Amygdala (tissue), 56 donors: ENCODE data around the gene ZNF319.
A peak's percentile ranks its signal among the peaks of the same experiment; 100 is the strongest.

Source experiments
- DNase-seq, 56 donors: peaks; one replicate each; lab custom pipeline; 2025; lab: John Stamatoyannopoulos, UW

The ZNF319 gene

GRCh38 chr16:57959121-57959520 lies 41.4 kb downstream of the ZNF319 start:
- no peak for DNase-seq

GRCh38 chr16:57958544-57958943 lies 41.9 kb downstream of the ZNF319 start:
- DNase-seq = no peak

- no peak for DNase-seq
These were observed 42.6 kb downstream of the ZNF319 start for GRCh38 chr16:57957673-57958392.

- DNase-seq = no peak
These were observed 43.4 kb downstream of the ZNF319 start for GRCh38 chr16:57956924-57957672.

- DNase-seq = no peak
These were observed 44.1 kb downstream of the ZNF319 start for GRCh38 chr16:57956270-57956808.

- no peak for DNase-seq
These were observed 44.8 kb downstream of the ZNF319 start for GRCh38 chr16:57955572-57956188.

GRCh38 chr16:57953857-57954256 lies 46.6 kb downstream of the ZNF319 start:
- DNase-seq = no peak

- DNase-seq = no peak
These were observed 47.6 kb downstream of the ZNF319 start for GRCh38 chr16:57952909-57953308.

- DNase-seq = no peak
These were observed 49.1 kb downstream of the ZNF319 start for GRCh38 chr16:57951204-57951960.

GRCh38 chr16:57950382-57950781 lies 50.1 kb downstream of the ZNF319 start:
- DNase-seq = no peak

- DNase-seq = no peak
These were observed 50.8 kb downstream of the ZNF319 start for GRCh38 chr16:57949595-57950238.

GRCh38 chr16:57949013-57949412 lies 51.5 kb downstream of the ZNF319 start:
- DNase-seq = no peak

- no peak for DNase-seq
These were observed 52.4 kb downstream of the ZNF319 start for GRCh38 chr16:57948027-57948426.

- DNase-seq = no peak
These were observed 53.2 kb downstream of the ZNF319 start for GRCh38 chr16:57947261-57947660.

GRCh38 chr16:57946181-57946801 lies 54.2 kb downstream of the ZNF319 start:
- peak in 2 of 56 donors; percentile 14 to 16 for DNase-seq

- no peak for DNase-seq
These were observed 54.7 kb downstream of the ZNF319 start for GRCh38 chr16:57945740-57946138.

- DNase-seq = no peak
These were observed 55.3 kb downstream of the ZNF319 start for GRCh38 chr16:57944970-57945739.
